Measurements from ENCODE around the gene LRGUK. TPM values are rescaled to one million over a fixed set of nuclear protein-coding genes. Genes with fewer than 3 reads are reported as not detected.

Gene LRGUK
- total and polyA plus RNA-seq, 12 donors = 0.15 to 0.47 (median 0.22) TPM; not detected in 5

GRCh38 chr7:134203186-134203889 lies 76.2 kb downstream of the LRGUK start:
- H3K9me3 ChIP-seq = no peaks in the 10 kb centered on the region
- 85 to 88% methylated on average over 4 of the region's 4 CpGs for WGBS, 2 donors
- ATAC-seq (no peak), DNase-seq (no peak)
- intact Hi-C loops (cut with DNase I) = no loop called here
- H3K36me3 ChIP-seq = no peaks in the 10 kb centered on the region
- no peak for TF ChIP-seq CTCF (IDR thresholded peaks at IDR 0.05)
- no peaks in the 10 kb centered on the region for H3K27me3 ChIP-seq
- no peak overlapping the region for H3K4me3 ChIP-seq
- no peak overlapping the region for H3K27ac ChIP-seq
- H3K4me1 ChIP-seq = no peaks in the 10 kb centered on the region

GRCh38 chr7:134209322-134210015 lies 82.3 kb downstream of the LRGUK start:
- Histone ChIP-seq H3K27me3 (peaks cover 0 to 7% (median 0%) of the 10 kb centered on the region in 7 donors), H3K27ac (no peak overlapping the region), H3K4me3 (no peak overlapping the region), H3K9me3 (no peaks in the 10 kb centered on the region), H3K36me3 (no peaks in the 10 kb centered on the region), H3K4me1 (peaks cover 0 to 9% (median 0%) of the 10 kb centered on the region in 9 donors)
- no peak for TF ChIP-seq CTCF (IDR thresholded peaks at IDR 0.05)
- DNase-seq (no peak), ATAC-seq (peak in 1 of 8 donors; percentile 25)
- intact Hi-C loops (cut with DNase I) = no loop called here
- 76% methylated on average over 16 of the region's 16 CpGs for WGBS, 2 donors

GRCh38 chr7:134210227-134210626 lies 83.1 kb downstream of the LRGUK start:
- DNase-seq (no peak), ATAC-seq (no peak)
- H3K27me3 ChIP-seq = peaks cover 0 to 7% (median 0%) of the 10 kb centered on the region in 7 donors
- H3K4me3 ChIP-seq = no peak overlapping the region
- peaks cover 0 to 9% (median 0%) of the 10 kb centered on the region in 9 donors for H3K4me1 ChIP-seq
- H3K27ac ChIP-seq = no peak overlapping the region
- no peaks in the 10 kb centered on the region for H3K36me3 ChIP-seq
- H3K9me3 ChIP-seq = no peaks in the 10 kb centered on the region
- no peak for TF ChIP-seq CTCF (IDR thresholded peaks at IDR 0.05)
- intact Hi-C loops (cut with DNase I) = no loop called here
- WGBS, 2 donors = 90 to 93% methylated on average over 8 of the region's 8 CpGs

- peaks cover 0 to 9% (median 0%) of the 10 kb centered on the region in 9 donors for H3K4me1 ChIP-seq
- H3K4me3 ChIP-seq = no peak overlapping the region
- H3K36me3 ChIP-seq = no peaks in the 10 kb centered on the region
- 90 to 93% methylated on average over 7 of the region's 7 CpGs for WGBS, 2 donors
- peaks cover 0 to 7% (median 0%) of the 10 kb centered on the region in 7 donors for H3K27me3 ChIP-seq
- DNase-seq (no peak), ATAC-seq (no peak)
- no peak overlapping the region for H3K27ac ChIP-seq
- H3K9me3 ChIP-seq = no peaks in the 10 kb centered on the region
- no peak for TF ChIP-seq CTCF (IDR thresholded peaks at IDR 0.05)
- intact Hi-C loops (cut with DNase I) = no loop called here
Observed at GRCh38 chr7:134210976-134211663, 84.0 kb downstream of the LRGUK start.
